ENCODE results near the gene OPTC.
"Not testable (repeated sequence)": the region's sequence is repeated elsewhere in the genome, so short reads cannot be mapped to it uniquely, and the experiment has no call there.

OPTC gene, protein sequence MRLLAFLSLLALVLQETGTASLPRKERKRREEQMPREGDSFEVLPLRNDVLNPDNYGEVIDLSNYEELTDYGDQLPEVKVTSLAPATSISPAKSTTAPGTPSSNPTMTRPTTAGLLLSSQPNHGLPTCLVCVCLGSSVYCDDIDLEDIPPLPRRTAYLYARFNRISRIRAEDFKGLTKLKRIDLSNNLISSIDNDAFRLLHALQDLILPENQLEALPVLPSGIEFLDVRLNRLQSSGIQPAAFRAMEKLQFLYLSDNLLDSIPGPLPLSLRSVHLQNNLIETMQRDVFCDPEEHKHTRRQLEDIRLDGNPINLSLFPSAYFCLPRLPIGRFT

DNA sequence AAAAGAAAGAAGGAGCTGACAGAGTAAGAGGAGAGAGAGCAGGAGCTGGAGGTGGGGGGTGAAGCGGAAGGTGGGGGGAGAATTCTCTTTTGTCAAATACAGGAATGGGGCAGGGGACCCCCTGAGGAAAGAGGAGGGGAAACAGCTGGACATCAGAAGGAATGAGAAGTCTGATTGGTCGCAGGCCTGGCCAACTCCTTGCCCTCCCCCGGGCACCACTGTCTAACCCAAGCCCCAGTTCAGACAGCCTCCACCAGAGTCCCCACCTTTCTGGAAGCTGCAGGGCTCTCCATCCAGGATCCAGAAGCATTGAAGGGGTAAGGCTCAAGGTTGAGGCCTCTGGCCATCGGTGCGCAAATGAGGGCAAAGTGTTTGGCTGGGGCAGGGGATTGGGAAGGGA lies at the start of gene OPTC:
Gene OPTC, plus strand, starts transcription at position 253 of the 400 bp plus-strand sequence. CDS start 1,853 bp downstream, outside the sequence.
- no peak for DNase-seq (ENCODE audit: low read depth, low spot score)

DNA sequence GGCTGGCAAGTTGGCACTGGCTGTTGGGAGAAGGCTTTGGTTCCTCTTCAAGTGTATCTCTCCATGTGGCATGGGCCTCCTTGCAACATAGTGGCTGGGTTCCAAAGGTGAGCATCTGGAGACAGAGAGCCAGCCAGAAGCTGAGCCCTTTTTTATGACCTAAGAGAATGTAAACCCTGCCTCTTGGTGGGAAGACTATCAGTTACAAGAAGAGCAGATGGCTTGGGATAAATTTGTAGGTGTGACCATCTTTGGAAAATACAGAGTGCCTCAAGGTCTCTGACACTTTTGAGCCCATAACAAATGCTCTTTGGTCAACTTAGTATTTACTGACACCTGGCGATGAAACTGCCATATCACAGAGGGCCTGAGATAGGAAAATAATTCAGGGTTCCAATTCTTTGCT lies 49.8 kb upstream of the OPTC start:
- DNase-seq (ENCODE audit: low read depth, low spot score) = no peak

DNA sequence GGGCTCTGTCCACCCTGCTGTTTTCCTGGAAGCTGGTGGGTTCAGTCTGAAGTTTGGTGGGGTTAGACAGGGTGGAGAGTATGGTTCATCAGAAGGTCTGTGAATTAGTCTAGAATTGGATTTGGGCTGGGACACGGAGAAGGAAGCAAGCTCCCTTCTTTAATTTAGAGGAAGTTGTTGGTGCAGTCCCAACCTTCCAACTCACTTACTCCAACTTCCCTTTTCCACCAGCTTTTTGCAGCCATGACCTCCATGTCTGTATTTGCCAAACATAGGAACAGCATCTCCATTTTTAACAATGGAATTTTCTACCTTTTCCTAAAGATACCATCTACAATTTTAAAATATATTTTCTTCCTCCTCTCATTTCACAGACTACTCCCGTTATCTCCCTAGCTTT lies 46.8 kb upstream of the OPTC start:
- DNase-seq (ENCODE audit: low read depth, low spot score) = no peak

DNA sequence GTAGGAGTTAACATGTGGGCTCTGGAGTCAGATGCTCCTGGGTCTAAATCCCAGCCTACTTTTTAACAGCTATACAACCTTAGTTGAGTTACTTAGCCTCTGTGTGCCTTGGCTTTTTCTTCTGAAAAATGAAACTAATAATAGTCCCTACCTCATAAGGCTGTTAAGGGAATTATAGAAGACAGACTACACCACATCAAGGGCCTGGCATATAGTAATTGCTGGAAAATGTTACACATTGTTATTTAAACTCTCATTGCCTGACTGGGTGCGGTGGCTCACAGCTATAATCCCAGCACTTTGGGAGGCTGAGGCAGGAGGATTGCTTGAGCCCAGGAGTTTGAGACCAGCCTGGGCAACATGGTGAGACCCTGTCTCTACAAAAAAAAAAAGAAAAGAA lies 46.4 kb upstream of the OPTC start:
- DNase-seq (ENCODE audit: low read depth, low spot score) = not testable (repeated sequence)

DNA sequence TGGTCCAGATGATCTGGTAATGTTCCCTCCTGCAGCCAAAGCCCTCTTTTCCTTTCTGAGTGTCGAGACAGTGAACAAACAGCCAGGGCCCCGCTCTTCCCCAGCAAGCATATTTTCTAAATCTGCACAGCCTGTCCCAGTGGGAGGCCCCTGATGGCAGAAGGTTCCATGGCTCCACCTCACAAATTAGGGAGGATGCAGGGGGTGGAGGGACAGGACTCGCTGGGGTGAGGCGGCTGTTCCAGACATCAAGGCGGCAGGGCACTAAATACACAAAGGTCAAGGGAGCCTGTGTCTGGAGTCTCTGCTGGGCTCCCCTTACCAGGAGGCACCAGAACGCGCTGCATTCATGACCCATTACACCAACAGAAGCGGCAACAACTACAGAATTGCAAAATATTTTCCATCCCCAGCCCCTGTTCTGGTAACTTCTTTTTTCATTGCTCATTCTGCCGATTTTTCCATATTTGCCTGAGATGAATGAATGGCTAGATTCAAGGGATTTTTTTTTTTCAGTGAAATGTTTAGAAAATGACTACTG lies 45.4 kb upstream of the OPTC start:
- DNase-seq (ENCODE audit: low read depth, low spot score) = no peak

DNA sequence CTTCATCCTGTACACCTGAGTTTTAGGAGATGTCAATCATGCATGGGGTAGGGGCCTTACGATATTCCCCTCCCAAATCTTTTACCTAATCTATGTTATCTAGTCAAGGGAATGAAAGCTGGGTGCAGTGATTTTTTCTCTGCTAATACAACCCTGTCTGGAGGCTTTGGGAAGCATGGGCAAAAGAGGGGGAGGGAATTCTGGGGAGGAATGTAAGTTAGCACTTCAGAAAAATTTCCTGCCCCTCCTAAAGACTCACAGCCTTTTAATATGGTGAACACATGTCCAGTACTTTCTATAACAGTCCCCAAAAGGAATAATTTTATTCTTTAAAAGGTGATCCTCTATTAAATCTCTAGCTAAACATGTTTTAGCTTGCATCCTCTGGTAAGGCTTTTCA lies 44.0 kb upstream of the OPTC start:
- DNase-seq (ENCODE audit: low read depth, low spot score) = no peak

DNA sequence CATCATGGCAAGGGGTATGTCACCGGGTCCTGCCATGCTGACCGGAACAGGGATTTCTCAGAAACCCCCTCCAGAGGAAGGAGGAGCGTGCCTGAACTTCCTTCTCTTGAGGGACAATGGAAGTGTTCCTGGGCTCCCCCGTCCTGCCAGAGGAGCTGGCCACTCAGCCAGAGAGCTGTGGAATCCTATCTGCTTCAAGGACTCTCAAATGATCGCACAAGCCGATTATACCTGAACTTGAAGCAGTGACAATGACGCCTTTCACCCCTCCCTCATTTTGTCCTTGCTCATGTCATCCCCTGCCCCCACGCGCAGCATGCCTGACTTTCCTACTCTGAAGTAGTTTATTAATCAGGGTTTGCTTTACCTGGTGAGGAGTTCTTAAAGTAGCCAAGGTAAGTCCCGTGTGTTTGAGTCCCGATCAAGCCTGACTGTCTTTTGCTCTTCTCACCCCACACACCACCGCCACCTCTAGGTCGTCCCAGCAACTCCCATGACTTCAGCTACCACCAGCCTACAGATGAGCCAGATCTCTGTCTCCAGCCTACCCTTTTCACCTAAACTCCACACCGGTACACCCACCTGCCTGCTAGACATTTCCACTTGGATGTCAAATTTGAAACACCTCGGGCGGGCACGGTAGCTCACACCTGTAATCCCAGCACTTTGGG lies 43.3 kb upstream of the OPTC start:
- no peak for DNase-seq (ENCODE audit: low read depth, low spot score)

DNA sequence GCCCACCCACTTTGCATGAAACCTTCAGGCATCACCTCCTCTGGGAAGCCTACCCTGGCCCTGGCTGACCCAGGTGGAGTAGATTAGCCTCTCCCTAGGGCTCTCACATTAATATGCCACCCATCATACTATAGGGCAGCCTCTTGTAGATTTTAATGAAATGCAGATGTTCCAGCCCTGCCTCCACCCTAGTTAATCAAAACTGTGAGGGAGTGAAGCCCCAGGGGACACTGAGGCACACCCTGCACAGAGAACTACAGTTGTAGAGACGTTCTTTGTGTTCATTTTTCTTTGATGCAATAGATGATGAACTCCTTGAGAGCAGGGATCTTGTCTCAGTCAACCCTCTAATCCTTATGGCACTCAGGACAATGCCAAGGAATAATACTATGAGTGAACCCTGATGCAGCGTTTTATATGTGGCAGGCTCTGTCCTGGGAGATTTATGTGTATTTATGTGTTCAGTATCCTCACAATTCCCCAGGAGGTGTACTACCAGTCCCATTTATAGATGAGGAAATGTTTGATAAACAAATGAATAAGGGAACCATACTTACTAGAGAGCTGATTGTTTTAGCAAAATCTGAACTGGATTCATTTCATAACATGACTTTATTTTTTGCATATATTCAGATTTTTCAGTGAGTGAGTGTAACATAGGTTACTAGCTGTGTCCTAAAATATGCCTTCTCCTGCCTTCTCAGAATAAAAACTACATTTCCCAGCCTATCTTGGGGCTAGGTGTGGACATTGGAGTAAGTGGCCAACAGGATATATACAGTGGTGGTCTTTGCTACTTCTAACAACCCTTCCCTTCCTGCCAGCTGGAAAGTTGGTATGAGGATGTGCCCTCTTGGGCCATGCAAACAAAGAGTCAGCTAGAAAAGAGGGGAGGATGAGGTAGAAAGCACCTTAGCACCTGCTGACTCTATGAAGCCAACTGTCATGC lies 41.8 kb upstream of the OPTC start:
- DNase-seq (ENCODE audit: low read depth, low spot score) = no peak

DNA sequence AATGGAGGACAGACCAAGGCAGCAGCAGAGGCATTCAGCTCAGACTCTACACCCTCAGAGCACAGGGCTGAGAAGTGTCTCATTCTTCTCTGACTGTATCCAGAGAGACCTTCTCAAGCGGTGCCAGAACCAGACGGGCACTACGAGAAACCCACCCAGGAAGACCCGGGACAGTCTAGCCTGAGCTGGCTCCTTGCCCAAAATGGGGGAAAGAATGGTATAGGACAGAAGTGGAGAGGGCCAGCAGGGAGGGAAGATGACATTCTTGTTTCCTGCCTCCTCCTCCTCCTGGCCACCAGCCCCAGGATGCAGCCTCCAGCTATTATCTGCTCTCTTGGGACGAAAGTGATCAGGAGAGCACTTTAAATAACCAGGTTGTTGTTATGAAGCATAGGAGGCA lies 40.9 kb upstream of the OPTC start:
- DNase-seq (ENCODE audit: low read depth, low spot score) = no peak

DNA sequence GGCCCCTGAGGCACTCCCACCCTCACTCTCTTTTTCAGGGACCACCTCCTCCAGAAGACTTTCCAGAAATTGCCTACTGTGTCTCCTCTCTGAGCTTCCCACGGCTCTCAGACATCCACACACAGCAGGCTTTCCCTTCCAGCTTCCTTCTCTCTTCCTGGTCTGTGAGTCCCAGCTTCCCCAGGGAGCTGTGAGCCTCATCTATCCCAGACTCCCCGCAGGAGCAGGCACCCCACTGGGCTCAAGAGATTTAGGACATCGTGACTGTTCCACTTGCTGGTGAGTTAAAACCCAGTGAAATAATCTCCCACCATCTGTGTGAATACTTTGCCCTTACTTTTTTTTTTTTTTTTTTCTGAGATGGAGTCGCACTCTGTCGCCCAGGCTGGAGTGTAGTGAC lies 40.3 kb upstream of the OPTC start:
- DNase-seq (ENCODE audit: low read depth, low spot score) = no peak

DNA sequence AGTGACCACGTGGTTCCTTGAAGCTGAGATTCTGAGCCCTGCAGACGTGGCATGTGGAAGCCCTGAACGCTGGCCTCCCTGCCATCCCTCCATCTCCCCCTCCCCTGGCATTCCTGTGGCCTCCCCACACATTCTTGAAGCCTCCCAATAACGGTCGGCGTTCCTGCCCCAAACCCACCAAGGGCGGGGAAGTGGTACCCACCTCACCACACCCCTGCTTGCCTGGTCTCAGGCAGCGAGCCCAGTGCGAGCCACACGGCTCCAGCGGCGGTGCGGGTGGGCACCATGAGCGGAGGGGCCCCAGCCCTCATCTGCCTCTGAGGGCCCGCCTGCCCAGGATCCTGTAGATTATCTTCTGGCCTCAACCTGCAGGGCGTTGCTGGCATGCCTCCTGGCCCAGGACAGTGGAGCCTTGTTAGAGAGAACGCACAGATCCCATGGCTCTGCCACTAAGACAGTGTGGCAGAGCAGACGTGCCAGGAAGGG lies 38.9 kb upstream of the OPTC start:
- no peak for DNase-seq (ENCODE audit: low read depth, low spot score)

DNA sequence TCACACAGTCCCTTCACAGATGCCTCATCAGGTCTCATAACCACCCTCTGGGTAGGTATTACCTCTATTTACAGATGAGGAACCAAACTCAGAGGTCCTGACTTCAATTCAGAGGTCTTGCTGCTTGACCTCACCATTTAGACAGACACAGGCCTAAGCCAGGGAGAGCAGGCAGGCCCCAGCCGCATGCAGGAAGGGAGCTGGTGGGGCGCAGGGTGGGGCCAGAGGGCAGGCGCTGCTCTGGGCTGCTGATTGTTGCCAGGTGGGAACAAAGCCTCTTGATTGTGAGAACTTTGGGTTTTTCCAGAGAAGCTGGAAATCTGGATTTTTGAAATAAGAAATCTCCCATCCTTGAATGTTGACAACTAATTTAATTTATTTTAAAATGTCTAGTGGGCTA lies 38.2 kb upstream of the OPTC start:
- DNase-seq (ENCODE audit: low read depth, low spot score) = no peak

DNA sequence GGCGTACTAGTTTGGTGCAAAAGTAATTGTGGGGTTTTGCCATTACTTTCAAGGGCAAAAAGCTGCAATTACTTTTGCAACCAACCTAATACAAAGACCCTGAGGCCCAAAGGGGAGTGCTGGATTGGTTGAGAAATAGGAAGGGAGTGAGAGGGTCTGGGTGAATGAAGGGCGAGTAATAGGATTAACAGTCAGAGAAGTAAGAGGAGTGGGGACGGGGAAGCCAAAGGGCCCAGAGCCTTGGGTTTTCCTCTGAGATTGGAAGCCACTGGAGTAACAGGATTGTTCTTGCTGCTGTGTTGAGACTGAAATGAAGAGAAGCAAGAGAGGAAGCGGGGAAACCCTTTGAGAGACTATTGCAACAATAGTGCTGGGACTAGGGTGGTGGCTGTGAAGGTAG lies 37.4 kb upstream of the OPTC start:
- no peak for DNase-seq (ENCODE audit: low read depth, low spot score)

DNA sequence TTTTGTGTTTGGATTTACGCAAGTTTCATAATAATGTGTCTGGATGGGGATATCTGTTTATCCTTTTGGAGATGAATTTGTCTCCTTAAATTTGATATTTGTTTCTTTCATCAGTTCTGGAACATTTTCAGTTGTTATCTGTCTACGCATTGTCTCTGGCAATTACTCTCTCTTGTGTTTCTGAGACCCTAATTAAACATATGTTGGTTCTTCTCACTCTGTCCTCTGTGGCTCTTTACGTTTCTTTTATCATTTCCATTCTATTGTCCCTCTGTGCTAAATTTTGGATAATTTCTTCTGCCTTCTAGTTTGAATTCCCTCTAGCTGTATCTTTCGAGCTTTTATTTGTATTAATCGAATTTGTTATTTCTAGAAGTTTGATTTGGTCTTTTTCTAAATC lies 35.9 kb upstream of the OPTC start:
- no peak for DNase-seq (ENCODE audit: low read depth, low spot score)

DNA sequence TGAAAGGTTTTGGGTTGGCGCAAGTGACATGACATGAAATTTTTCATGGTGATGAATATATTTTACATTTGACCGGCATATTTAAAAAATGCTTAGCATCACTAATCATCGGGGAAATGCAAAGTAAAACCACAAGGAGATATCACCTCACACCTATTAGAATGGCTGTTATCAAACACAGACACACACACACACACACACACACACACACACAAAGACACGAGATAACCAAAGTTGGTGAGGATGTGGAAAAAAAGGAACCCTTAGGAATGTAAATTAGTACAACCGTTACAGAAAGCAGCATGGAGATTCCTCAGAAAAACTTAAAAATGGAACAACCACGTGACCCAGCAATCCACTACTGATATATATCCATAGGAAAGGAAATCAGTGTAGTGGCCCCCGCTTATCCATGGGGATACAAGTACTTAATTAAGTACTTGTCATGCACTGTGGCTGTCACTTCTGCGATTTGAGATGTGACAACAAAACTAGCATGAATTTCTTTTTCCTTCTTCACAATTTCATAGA lies 34.2 kb upstream of the OPTC start:
- no peak for DNase-seq (ENCODE audit: low read depth, low spot score)

DNA sequence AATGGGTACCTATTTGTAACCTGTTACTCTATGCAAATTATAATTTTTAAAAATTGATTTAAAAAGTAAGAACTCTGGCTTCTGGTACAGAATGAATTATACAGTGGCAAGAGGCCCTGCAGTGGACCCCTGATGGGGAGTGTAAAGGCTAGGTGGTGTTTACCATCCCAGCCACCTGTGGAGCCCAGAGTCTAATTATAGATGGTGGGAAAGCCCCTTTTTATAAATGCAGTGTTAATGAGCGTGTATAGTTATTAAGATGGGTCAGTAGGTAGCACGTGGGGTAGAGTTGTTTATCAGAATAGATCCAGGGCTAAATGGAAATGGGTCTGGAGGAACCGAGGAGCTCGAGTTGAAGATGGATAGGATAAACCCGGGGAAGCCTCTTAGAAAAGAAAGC lies 32.2 kb upstream of the OPTC start:
- no peak for DNase-seq (ENCODE audit: low read depth, low spot score)

DNA sequence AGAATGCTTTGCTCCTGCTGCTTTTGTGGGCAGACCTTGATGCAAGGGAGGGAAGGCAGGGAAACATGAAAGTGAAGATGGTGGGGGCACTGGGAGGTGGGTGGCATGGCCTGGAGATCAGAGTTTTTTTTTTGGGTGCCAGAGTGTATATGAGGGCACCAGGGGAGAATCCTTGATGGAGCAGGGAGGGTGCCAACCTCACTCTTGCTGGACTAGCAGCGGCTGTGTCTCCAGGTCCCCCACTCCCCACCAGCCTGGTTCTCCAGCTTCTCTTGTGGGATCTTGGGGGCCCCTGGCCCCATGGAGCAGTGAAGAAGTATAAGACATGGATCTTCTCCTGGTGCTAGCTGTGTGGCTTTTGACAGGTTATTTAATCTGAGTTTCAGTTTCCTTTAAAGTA lies 31.8 kb upstream of the OPTC start:
- no peak for DNase-seq (ENCODE audit: low read depth, low spot score)

DNA sequence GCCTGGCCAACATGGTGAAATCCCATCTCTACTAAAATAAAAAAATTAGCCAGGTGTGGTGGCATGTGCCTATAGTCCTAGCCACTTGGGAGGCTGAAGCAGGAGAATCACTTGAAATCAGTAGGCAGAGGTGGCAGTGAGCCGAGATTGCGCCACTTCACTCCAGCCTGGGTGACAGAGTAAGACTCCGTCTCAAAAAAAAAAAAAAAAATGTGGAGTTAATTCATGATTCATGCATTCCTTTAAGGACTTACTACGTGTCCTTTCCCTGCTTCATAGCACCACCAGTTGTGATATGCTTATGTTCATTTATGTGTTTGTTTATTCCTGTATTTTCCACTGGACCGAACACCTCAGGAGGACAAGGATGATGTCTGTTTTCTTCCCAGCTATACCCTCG lies 31.1 kb upstream of the OPTC start:
- no peak for DNase-seq (ENCODE audit: low read depth, low spot score)

DNA sequence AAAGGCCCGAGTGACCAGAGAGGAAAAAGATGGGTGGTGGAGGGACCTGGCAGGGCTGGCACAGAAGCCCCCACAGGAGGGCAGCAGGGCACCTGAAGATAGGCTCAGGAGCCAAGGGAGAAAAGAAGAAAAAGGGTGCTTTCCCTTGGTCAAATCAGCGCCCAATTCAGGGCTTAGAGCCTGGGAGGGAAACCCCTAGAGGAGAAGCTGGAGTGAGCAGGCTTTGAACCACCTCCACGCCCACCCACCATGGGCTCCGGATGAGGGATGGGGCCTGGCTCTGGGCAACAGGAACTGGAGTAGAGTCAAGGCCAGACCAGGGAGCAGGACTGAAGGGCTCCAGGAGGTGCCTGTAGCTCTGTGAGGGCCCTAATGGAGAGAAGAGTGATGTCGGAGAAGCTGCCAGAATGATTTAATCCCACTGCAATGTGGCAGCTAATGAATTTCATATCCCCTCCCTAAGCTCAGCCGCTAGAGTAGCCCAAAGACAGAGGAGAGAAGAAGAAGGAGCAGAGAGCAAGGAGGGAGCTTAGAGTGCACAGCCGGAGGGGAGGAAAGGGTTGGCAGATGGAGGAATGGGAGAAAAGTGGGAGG lies 30.4 kb upstream of the OPTC start:
- no peak for DNase-seq (ENCODE audit: low read depth, low spot score)

DNA sequence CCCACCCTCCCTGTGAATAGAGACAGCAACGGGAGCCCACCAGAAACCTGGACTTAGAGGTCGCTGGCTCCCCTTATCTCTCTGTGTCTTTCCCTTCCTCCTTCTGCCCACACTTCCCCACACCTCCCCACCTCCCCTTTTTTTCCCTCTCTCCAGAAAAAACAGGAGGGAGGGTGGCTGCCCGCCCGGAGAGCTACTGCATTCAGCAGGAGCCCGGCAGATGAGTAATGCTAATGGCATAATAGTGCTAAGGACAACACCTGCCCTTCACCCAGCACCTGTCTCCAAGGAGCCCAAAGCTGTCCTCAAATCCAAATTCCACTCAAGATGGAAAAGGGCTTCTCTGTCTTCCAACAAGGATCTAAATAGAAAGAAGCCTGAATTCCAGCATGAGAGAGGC lies 29.7 kb upstream of the OPTC start:
- no peak for DNase-seq (ENCODE audit: low read depth, low spot score)

DNA sequence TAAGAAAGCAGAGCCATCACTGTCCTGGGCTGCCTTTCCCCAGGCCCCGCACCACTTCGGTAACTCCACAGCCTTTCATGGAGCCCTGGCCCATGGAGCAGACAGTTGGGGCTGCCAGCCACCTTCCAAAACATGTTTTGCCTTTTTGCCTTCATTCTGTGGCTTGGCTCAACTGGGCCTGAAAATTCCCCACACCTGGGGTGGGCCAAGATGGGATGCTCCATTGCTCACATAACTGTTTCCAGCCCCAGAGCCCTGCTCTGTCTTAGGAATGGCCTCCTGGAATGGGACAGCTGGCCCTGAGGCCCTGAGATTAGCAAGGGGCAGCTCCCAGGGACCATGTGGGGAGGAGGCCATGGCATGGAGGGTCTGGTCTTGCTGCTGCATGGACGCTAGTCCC lies 29.2 kb upstream of the OPTC start:
- DNase-seq (ENCODE audit: low read depth, low spot score) = no peak

All from smooth muscle cell of the brain vasculature (primary cell).